ENCODE results near the gene TSHR.
"Not testable (repeated sequence)": the region's sequence is repeated elsewhere in the genome, so short reads cannot be mapped to it uniquely, and the experiment has no call there.

TSHR gene

DNA sequence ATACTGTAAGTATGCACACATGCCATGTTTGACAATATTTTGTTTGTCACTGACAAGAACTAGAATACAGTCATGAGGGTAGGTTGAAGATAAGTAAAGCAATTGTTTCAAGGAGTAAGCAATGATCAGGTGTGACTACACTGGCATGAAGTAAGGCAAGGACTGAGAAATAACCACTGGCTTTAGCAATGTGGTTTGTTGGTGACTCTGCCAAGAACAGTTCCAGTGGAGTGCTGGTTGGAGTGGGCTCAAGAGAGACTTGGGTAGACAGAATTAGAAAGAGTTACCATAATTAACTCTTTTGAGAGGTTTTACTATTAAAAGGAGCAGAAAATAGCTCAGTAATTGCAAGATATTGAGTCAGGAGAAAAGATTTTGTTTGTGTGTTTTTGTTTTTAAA, 135.7 kb downstream of the TSHR start:
- DNase-seq, result no peak

DNA sequence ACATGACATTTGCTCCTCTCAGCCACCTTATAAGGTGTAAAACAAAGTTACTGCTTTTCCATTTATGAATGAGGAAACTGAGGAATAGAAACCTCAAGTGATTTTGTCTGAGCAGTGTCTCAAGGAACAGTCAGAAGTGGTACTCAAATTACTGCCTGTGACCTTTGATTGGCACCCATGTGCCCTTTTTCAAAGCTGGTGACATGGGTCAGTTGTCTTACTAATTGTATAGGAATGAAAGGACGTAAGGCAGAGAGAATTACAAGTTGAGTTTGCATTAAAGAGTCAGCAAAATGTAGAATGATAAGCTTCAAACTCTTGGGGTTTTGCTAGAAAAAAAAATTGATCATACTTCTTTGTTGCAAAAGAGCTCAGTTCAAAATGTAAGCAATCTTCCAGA, 136.2 kb downstream of the TSHR start:
- DNase-seq, result no peak

GRCh38 chr14:81093651-81094050, 138.2 kb downstream of the TSHR start:
- DNase-seq, result no peak

GRCh38 chr14:81095539-81095938, 140.1 kb downstream of the TSHR start:
- no peak for DNase-seq

DNA sequence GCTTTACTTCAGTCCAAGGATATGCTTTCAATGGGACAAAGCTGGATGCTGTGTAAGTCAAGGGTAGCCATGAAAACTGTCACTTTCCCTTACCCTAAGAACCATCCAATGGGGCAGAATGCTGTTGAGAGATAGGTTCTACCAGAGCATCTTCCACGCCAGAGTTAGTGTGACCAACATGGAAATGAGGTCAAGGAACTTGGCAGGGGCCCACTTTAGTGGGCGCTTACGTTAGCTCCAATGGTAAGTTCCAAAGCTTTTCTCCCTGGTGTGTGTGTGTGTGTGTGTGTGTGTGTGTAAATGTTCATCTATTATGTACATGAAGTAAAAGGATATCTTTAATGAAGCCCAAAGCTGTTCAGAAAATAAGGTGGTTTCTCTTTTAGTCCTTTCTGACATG, 141.2 kb downstream of the TSHR start:
- no peak for DNase-seq

DNA sequence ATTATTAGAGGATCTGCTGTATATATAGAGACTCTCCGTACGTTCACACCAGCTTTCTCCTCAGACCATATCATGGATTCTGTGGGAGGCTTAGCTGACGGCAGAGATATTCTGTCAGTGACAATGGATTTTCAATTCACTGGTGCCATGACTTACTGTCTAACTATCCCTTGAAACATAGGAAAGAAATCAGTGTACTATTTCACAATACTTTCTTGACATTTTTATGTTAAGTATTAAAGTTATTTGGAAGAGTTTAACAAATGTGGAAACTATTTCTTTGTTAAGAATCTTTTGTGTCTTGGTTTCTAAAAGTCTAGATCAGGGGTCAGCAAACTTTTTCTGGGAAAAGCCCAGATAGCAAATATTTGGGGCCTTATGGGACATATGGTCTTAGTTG, 146.8 kb downstream of the TSHR start:
- no peak for DNase-seq

GRCh38 chr14:81103443-81103842, 148.0 kb downstream of the TSHR start:
- DNase-seq, result no peak

- no peak for DNase-seq
These were observed 150.0 kb downstream of the TSHR start for GRCh38 chr14:81105378-81105777.

GRCh38 chr14:81105961-81106360, 150.5 kb downstream of the TSHR start:
- DNase-seq, result no peak

DNA sequence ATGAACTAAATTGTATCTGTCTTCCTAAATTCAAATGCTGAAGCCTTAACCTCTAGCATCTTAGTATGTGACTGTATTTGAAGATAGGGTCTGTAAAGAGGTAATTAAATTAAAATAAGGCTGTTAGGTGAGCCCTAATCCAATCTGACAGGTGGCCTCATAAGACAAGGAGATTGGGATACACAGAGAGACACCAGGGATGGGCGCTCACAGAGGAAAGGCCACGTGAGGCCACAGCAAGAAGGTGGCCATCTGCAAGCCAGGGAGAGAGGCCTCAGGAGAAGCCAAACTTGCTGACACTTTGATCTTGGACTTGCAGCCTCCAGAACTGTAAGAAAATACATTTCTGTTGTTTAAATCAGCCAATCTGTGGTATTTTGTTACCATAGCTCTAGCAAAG, 154.8 kb downstream of the TSHR start:
- DNase-seq, result no peak

DNA sequence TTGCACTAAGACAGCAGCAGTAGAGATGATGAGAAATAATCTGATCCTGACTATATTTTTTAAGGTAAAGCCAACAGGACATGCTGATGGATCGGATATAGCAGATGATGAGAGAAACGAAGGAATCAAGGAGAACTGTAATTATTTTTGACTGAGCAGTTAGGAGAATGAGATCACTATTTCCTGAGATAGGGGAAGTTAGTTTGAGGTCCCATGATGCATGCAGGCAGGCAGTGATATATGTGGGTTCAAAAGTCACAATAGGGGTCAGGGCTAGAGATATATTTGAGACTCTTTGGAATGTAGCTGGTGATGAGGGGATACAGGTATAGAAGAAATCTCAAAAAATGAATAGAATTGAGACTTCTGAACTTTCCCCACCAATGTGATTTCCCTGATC, 157.8 kb downstream of the TSHR start:
- DNase-seq, result no peak

- DNase-seq, result not testable (repeated sequence)
These were observed 158.8 kb downstream of the TSHR start for GRCh38 chr14:81113945-81114820.

- DNase-seq, result no peak
These were observed 165.1 kb downstream of the TSHR start for GRCh38 chr14:81120501-81120900.

GRCh38 chr14:81122326-81122725, 166.9 kb downstream of the TSHR start:
- no peak for DNase-seq

DNA sequence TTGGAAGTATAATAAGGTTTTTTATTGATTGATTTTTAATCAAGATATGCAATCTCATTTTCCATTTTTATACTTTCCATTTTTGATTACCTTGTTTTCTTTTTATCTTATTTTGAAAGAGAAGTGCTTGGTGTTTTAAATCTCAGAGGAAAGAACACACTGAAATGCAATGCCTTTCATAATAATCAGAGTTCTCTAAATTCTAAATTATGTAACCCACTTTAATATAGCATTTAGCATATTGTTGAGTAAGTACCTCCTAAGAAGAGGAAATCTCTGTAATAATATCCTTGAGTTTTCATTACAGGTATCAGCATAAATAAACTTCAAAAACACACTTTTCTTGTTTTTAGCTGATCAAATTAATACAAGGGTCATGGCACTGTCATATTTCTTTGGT, 168.4 kb downstream of the TSHR start:
- DNase-seq, result no peak

DNA sequence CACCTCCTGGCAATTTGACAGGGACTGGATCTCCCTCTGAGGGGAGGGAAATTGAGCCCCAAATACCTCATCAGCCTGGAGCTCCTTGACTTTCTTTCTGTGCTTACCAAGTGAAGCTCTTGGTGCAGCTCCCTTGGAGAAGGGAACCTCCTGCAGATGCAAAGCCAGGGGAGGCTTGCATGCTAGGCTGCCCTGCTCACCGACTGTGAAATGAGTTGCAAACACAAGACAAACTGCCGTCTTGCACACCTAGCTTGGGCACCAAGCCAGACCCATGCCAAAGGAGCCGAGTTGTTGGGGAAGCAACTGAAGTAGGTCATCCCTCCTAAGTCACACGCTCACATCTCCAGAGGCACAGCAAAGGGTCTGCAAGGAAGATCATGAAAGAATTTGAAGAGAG, 170.1 kb downstream of the TSHR start:
- DNase-seq, result no peak

GRCh38 chr14:81127785-81128184, 172.4 kb downstream of the TSHR start:
- no peak for DNase-seq

DNA sequence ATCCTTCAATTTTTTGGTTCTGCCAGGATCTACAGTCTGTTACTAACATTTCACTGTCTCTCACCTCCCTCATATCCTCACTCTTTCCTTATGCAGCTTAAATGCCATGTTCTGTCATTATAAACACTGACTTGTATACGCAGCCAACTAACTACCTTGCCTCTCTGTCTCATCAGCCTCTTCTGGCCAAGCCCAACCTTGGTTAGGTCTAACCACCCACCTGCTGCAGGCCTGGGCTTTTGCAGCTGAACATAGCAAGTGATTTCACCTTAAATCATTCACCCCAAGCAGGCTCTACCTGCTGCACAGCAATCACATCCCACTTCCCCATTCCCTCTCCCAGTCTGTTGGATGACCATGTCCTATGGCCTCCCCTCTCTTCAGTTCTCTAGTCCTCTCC, 173.8 kb downstream of the TSHR start:
- no peak for DNase-seq

DNA sequence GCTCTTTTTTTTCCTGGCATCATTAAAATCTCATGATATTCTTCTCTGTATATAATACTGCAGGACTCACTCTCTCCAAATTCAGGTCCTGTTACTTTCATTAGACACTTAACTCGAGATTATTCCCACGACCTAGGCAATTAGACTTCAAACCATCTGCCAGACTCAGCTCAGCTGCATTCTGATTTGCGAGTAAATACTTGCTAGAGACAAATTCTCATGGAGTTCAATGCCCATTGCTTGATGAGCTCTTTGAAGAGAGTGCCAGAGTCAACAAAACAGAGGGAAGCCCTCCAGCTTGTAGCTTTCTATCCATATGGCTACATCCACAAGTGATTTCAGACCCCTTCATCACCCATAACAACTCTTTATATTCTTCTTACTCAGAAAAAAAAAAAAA, 177.0 kb downstream of the TSHR start:
- peak; percentile 98 for DNase-seq

- no peak for DNase-seq
These were observed 178.0 kb downstream of the TSHR start for GRCh38 chr14:81133400-81133799.

DNA sequence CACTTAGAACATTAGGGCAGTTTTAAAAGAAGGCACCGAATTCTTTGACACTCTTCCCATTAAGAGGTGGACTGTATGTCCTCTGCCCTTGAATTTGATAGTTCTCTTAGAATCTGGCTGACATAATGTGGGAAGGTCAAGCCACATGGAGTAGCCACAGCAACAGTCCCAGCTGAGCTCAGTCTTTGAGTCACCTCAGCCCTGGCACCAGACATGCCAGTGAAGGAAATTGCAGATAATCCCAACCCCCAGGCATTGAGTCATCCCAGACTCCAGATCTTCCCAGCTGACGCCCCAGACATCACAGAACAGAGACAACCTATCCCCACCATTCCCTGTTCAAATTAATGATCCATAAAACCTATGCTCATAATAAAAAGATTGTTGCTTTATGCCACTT, 181.9 kb downstream of the TSHR start:
- no peak for DNase-seq

DNA sequence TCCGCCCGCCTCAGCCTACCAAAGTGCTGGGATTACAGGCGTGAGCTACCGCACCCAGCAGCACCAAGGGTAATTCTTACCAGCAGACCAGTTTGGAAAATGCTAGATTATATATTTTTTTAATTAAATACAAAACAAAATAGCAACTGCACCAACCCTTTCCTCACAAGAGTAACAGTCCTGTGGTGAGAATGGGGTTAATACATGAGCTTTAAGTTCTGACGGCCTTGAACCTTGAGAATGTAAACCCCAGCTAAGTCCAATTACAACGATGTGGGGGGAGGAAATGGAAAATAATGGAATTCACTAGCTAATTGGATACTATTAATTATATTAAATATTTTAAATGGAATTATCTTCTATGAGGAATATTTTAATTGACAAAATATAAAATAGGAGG, 183.0 kb downstream of the TSHR start:
- DNase-seq, result no peak

GRCh38 chr14:81141426-81141825, 186.0 kb downstream of the TSHR start:
- no peak for DNase-seq

GRCh38 chr14:81143793-81144192, 188.4 kb downstream of the TSHR start:
- no peak for DNase-seq

Measured in NCI-H1105 treated with DMSO at 0.1 percent for 48 hours (cell line).